ENCODE data around the gene DSCAM.

DNA sequence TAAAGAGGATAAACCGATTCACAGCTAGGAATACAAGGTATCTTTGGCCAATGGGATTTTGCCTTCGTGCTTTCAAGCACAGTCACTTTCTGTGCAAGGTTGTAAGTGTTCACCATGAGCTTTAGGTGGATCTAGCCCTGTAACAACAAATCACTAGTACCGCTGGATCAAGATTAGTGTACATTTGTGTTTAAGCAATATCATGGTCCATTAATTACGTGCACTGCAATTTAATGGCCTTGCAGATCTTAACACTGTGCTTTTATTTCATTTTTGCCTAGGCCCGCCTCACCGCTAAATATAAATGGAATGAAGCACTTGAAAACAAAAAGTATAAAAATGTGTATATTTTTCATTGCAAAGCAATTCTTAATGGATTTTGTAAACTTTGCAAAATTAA is 461.1 kb downstream of the DSCAM start:
- no peak for TF ChIP-seq CTCF (IDR thresholded peaks at IDR 0.05)
- no peak for TF ChIP-seq POLR2A (IDR thresholded peaks at IDR 0.05)
- TF ChIP-seq POLR2AphosphoS5 (IDR thresholded peaks at IDR 0.05; ENCODE audit: insufficient read depth in 1 of 2, low read depth in 1 of 2) = no peak

Measured in vagina (tissue), 2 donors.